Subcutaneous adipose tissue (tissue), 4 donors: ENCODE measurements around the gene ZNF536. TPM values are rescaled to one million over a fixed set of nuclear protein-coding genes. Genes with fewer than 3 reads are reported as not detected.

Source experiments
- CTCF ChIP-seq: fragments of 450-650 bp; IDR thresholded peaks from one replicate; pipeline ENCODE4 v1.5.1; 2016; ENCODE audit warnings: low read depth, mild to moderate bottlenecking, control low read depth, antibody characterized with exemption, moderate library complexity
- total RNA-seq, 4 donors: library from RNA; depleted of rRNA; stranded (reverse); fragments of >200 nt; gene quantifications; one replicate each; pipeline ENCODE4 v1.1.0, GENCODE V29; 2016

The ZNF536 gene
- total RNA-seq, 4 donors from 2014 or later = under 0.01 to 0.17 TPM; not detected in 2

GRCh38 chr19:30376272-30376671 lies 4.1 kb downstream of the ZNF536 start:
- no peak for TF ChIP-seq CTCF

GRCh38 chr19:30376826-30377425 lies 4.7 kb downstream of the ZNF536 start:
- TF ChIP-seq CTCF = no peak

DNA sequence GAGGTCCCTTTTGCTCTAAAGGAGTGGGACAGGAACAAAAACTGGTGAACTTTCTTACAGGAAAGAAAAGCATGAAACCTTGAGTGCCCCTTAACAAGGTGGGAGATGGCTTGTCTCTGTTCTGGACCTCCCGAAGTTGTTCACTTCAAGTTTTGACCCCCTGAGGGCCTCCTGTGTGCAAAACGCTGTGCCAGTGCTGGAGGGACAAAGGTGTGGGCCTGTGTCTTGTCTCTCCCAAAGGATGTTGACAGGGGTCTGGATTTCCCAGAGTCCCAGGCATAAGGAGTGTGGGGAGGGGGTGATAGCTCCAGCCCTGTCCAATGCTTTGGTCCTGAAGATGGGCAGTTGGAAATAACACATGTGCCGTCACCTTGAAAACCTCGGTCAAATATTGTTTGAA lies 6.5 kb downstream of the ZNF536 start:
- no peak for TF ChIP-seq CTCF

GRCh38 chr19:30379841-30380610 lies 7.8 kb downstream of the ZNF536 start:
- no peak for TF ChIP-seq CTCF

DNA sequence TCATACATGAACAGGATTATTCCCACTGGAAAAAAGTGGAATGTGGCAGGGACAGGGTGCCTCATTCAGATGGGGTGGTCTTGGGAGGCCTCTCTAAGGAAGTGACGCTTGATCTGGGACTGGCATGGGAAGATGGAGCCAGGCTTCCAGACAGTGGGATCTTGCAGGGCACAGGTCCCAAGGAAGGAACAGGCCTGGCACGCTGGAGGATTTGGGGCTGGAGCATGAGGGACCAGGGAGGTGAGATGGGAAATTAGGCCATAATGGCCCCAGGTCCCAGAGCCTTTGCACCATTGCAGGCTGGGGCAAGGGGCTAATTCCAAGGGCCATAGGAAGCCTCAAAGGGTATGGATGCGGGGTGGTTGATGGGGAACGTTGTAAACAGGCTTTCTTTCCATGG lies 9.2 kb downstream of the ZNF536 start:
- no peak for TF ChIP-seq CTCF

GRCh38 chr19:30385174-30385573 lies 13.0 kb downstream of the ZNF536 start:
- TF ChIP-seq CTCF = no peak

- no peak for TF ChIP-seq CTCF
Measured at GRCh38 chr19:30385666-30386065, 13.5 kb downstream of the ZNF536 start.
